Activated naive CD8-positive, alpha-beta T cell treated with anti-CD3 and anti-CD28 coated beads, Interleukin-2, amount 10 ng/mL, durations not matched to agents 7 days and 5 days (primary cell): Measurements from ENCODE around the gene SYNDIG1. TPM values are rescaled to one million over a fixed set of nuclear protein-coding genes. Genes with fewer than 3 reads are reported as not detected.

Experiments
- ATAC-seq: fragments of 150-1000 bp; cut with Tn5 transposase; one replicate; pipeline ENCODE4 v1.10.0; 2021; ENCODE audit warnings: low read depth, moderate library complexity
- POLR2A ChIA-PET: fragments of 350-600 bp; sonication (Branson Sonifier 250); formaldehyde crosslinking; loops from one replicate; lab custom pipeline; 2021; ENCODE audit warnings: antibody characterized with exemption; lab: Charles Lee
- DNase-seq: peaks from one replicate; pipeline ENCODE4 v3.0.0; 2021
- H3K27ac Mint-ChIP-seq: one replicate; pipeline ENCODE4 v1.8.0; 2022; ENCODE audit warnings: mild to moderate bottlenecking, mixed read lengths
- H3K27me3 Mint-ChIP-seq: one replicate; pipeline ENCODE4 v1.8.0; 2022; ENCODE audit warnings: mild to moderate bottlenecking, moderate library complexity, mixed read lengths
- H3K36me3 Mint-ChIP-seq: one replicate; pipeline ENCODE4 v1.8.0; 2021; ENCODE audit warnings: mild to moderate bottlenecking, mixed read lengths
- H3K4me1 Mint-ChIP-seq: one replicate; pipeline ENCODE4 v1.8.0; 2021; ENCODE audit warnings: mixed read lengths
- H3K4me3 Mint-ChIP-seq: one replicate; pipeline ENCODE4 v1.8.0; 2022; ENCODE audit warnings: mild to moderate bottlenecking, moderate library complexity, mixed read lengths
- H3K9me3 Mint-ChIP-seq: one replicate; pipeline ENCODE4 v1.8.0; 2021; ENCODE audit warnings: mixed read lengths
- total RNA-seq, 2 experiments: library from RNA; stranded (reverse); gene quantifications; one replicate each; pipeline ENCODE4 v1.2.3, GENCODE V29; 2021

Gene SYNDIG1
- total RNA-seq, 2 experiments from 2014 or later, result not detected

DNA sequence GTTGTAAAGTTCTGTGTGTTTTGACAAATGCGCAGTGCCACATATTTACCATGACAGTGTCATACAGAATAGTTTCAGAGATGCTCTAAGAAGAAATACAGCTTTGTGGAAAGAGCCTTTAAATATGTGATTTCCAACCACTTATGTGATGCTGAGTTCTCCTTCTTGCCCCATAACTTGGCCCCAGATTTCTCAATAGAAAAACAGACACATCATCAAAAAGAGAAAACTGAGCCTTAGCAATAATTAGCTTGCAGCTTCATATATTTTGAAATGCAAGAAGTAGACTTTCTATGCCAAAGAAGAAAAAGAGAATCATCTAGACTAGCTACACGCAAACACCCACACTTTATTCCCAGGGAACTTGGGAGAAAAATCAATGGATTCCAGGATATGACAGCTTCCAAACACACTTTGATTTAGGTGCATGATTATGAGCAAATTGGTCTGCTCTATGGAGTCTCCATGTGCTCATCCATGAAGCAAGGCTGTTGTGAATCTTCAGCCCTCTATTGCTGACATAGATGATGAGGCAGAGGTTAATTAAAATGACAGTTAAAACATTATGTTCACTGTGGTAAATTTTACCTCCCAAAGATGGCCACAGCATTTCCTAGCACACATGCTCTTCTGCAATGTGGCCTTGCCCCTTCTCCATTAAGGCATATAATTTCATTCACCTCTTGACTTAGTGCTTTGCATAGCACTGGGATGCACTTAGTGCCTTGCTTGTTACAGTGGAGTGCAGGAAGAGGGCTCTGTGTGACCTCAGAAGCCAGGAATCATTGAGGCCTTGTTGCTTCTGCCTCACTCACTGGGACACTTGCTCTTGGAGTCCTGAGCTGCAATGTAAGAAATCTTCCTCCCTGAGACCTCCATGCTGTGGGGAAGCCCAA is 174.6 kb downstream of the SYNDIG1 start:
- DNase-seq (no peak), ATAC-seq (no peak)
- Mint-ChIP-seq H3K4me3 (no peak overlapping the region), H3K4me1 (peaks cover 4% of the 10 kb centered on the region), H3K36me3 (no peaks in the 10 kb centered on the region), H3K27ac (no peak overlapping the region), H3K27me3 (peaks cover 3% of the 10 kb centered on the region), H3K9me3 (no peaks in the 10 kb centered on the region)
- POLR2A ChIA-PET, result no interaction called here

DNA sequence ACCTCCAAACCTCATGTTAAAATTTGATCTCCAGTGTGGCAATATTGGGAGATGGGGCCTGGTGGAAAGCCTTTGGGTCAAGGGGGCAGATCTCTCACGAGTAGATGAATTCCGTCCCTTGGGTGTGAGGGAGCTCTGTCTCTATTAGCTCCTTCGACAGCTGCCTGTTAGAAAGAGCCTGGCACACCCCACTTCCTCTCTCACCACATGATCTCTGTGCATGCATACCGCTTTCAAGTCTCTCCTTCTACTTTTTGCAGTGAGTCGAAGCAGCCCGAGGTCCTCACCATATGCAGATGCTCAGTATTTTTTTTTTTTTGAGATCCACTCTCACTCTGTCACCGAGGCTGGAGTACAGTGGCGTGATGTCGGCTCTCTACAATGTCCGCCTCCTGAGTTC is 176.9 kb downstream of the SYNDIG1 start:
- no peaks in the 10 kb centered on the region for H3K9me3 Mint-ChIP-seq
- no peak overlapping the region for H3K27ac Mint-ChIP-seq
- DNase-seq (no peak), ATAC-seq (no peak)
- POLR2A ChIA-PET, result no interaction called here
- no peaks in the 10 kb centered on the region for H3K36me3 Mint-ChIP-seq
- peaks cover 3% of the 10 kb centered on the region for H3K27me3 Mint-ChIP-seq
- peaks cover 4% of the 10 kb centered on the region for H3K4me1 Mint-ChIP-seq
- no peak overlapping the region for H3K4me3 Mint-ChIP-seq

DNA sequence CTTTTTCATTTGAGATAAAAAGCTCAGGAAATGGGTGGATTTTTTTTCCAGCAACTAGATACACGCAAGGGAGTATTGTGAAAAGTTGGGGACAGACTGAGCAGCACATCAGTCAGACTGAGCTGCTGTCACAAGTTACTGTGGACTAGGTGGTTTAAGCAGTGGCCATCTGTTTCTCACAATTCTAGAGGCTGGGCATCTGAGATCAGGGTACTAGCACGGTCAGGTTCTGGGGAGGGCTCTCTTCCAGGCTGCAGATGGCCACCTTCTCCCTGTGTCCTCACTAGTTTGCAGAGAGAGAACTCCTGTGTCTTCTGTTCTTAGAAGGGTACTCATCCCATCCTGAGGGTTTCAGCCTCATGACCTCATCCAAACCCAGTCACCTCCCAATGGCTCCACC is 178.3 kb downstream of the SYNDIG1 start:
- no peak overlapping the region for H3K4me3 Mint-ChIP-seq
- H3K27ac Mint-ChIP-seq, result no peak overlapping the region
- peaks cover 3% of the 10 kb centered on the region for H3K27me3 Mint-ChIP-seq
- no peak for DNase-seq
- no peaks in the 10 kb centered on the region for H3K9me3 Mint-ChIP-seq
- no peaks in the 10 kb centered on the region for H3K36me3 Mint-ChIP-seq
- no peak for ATAC-seq
- POLR2A ChIA-PET, result no interaction called here
- H3K4me1 Mint-ChIP-seq, result peaks cover 4% of the 10 kb centered on the region

DNA sequence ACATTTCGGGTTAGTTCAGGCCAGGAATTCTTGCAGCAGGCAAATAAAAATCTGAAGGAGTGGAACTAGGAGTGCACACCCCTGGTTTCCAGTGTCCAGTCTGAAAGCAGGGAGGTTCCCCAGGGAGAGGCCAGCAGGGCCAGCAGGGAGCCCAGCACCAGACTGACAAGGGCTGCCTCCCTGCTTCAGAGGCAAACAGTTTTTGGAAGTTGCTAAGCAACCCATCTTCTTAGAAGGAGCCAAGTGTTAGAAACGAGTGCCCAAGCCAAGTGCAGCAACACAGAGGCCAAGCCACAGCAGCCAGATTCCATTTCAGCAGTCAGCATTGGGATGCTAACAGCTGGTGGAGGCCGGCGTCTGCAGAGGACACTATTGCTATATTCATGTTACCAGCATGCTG is 179.1 kb downstream of the SYNDIG1 start:
- H3K4me3 Mint-ChIP-seq, result no peak overlapping the region
- H3K27me3 Mint-ChIP-seq, result peaks cover 3% of the 10 kb centered on the region
- no peak overlapping the region for H3K27ac Mint-ChIP-seq
- H3K4me1 Mint-ChIP-seq, result peaks cover 4% of the 10 kb centered on the region
- no peaks in the 10 kb centered on the region for H3K9me3 Mint-ChIP-seq
- POLR2A ChIA-PET, result no interaction called here
- H3K36me3 Mint-ChIP-seq, result no peaks in the 10 kb centered on the region
- no peak for ATAC-seq
- DNase-seq, result no peak

DNA sequence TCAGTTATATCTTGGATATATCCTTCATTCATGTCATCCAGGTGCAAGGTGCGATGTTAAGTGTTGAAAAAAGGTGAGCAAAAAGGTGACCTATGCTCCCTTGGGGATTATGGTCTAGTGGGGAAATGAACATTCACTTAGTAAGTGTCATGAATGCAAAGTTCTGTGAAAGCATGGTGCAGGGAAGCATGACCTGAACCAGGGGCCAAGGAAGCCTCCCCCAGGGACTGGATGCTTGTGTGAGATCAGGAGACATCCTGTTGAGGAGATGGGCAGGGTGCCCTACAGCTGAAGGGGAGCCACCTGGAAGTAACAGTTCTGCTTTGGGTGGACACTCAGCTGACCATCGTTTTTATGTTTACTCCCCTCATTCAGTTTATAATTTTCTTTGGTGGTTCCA is 179.5 kb downstream of the SYNDIG1 start:
- Mint-ChIP-seq H3K4me1 (peaks cover 4% of the 10 kb centered on the region), H3K27me3 (peaks cover 3% of the 10 kb centered on the region), H3K36me3 (no peaks in the 10 kb centered on the region), H3K27ac (no peak overlapping the region), H3K9me3 (no peaks in the 10 kb centered on the region), H3K4me3 (no peak overlapping the region)
- POLR2A ChIA-PET, result no interaction called here
- no peak for ATAC-seq
- no peak for DNase-seq

DNA sequence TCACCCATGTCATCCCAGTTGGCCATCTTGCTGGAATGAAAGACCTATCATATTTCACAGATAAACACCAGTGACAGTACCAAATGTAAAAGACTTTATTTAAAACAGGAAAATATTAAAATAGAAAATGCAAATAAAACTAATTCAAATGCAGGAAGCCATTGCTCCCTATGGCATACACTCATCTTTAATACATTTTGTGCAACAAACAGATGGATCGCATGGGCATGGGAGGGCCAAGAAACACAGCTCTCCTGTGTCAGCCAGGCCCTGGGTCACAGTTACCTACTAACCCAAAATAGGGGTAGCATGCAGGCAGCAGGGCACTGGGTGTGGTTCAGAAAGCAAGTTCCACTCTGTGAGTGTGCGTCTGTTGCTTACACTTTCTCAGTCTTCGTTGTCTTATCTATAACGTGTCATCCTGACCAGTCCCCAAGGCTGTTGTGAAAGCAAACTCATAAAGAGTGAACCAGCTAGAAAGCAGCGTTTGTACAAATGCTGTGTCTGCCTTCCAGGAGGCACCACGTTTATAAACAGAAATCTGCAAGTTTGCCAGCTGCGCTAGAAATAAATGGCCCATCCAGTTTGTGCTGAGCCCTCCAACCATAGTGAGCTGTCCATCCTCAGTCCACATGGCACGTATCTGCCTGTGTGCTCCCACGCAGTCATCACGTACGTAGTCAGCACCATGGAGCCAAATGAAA is 180.5 kb downstream of the SYNDIG1 start:
- POLR2A ChIA-PET, result no interaction called here

DNA sequence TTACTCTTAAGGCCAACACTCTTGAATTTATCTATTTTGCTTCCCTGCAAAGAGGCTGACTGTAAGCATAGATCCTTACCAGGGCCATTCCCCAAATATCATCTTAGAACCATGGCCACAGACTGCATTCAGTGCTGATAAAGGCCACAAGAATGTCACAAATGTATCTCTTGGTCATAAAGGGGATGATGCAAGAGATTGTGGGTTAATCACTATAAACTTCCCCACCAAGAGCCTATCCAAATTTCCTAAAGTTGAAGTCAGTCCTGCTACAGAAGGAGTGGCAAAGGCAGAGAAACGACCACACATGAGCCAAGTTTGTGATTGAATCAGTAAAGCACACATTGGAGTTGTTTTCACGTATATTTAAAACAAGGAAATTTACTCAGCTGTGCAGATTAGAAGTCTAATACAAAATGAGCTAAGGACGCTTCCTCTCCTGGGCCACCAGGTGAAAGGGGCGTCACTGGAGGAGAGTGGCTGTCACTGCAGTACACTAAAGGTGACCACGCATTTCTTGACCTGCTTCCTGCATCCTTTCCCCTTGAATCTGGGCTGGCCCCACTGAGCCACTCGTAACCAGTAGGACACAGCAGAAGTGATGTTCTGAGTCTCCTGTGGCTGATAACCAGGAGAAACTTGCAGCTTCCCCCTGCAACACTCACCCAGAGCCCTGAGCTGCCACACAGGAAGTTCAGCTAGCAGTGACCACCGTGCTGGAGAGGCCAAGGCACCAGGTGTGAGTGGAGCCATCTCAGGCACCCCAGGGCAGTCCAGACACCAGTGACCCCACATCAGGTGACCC is 181.9 kb downstream of the SYNDIG1 start:
- no peak for DNase-seq
- no peaks in the 10 kb centered on the region for H3K36me3 Mint-ChIP-seq
- H3K4me3 Mint-ChIP-seq, result no peak overlapping the region
- no peaks in the 10 kb centered on the region for H3K9me3 Mint-ChIP-seq
- ATAC-seq, result no peak
- POLR2A ChIA-PET, result no interaction called here
- no peak overlapping the region for H3K27ac Mint-ChIP-seq
- no peaks in the 10 kb centered on the region for H3K27me3 Mint-ChIP-seq
- H3K4me1 Mint-ChIP-seq, result peaks cover under 1% of the 10 kb centered on the region

More for the DNA sequence above, 180.5 kb downstream of the SYNDIG1 start:
- DNase-seq, result no peak
- no peaks in the 10 kb centered on the region for H3K9me3 Mint-ChIP-seq
- H3K27me3 Mint-ChIP-seq, result no peaks in the 10 kb centered on the region
- H3K27ac Mint-ChIP-seq, result no peak overlapping the region
- no peaks in the 10 kb centered on the region for H3K36me3 Mint-ChIP-seq
- no peak for ATAC-seq
- H3K4me1 Mint-ChIP-seq, result peaks cover 4% of the 10 kb centered on the region
- no peak overlapping the region for H3K4me3 Mint-ChIP-seq

DNA sequence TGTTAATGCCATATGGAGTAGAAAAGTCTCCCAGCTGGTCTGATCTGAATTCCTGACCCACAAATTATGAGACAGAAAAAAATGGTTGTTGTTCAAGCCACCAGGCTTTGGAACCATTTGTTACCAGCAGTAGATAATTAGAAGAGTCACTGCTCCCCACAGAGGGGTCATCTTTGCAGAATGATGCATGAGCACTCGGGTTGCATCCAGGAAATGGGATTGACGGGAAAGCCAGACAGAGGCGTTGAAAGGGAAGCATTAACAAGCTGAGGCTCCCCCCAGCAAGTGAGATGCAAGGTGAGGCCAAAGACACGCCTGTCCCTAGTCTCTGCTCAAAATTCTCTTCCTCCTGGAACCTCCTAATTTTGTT is 182.5 kb downstream of the SYNDIG1 start:
- H3K4me3 Mint-ChIP-seq, result no peak overlapping the region

DNA sequence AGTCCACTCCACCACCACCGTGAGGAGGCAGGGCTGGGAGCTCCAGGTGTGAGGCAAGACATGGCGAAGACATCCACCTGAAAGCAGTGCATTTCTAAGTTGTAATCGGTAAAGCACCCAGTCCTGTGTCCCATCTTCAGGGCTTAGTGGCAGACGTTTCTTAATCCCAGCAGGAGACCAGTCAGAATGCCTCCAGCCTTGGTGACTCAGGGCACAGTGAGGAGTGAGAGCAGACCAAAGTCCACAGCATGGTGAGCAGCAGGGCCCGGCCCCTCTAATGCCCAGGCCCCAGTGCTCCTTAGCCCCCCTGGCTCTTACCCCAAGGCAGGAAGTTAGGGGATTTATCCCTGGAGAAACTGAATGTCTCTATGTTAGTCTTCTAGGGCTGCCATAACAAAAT is 183.9 kb downstream of the SYNDIG1 start:
- Mint-ChIP-seq H3K4me1 (no peaks in the 10 kb centered on the region), H3K4me3 (no peak overlapping the region), H3K27ac (no peak overlapping the region), H3K36me3 (no peaks in the 10 kb centered on the region), H3K9me3 (no peaks in the 10 kb centered on the region), H3K27me3 (no peaks in the 10 kb centered on the region)
- POLR2A ChIA-PET, result no interaction called here
- no peak for DNase-seq
- no peak for ATAC-seq

More for the DNA sequence above, 182.5 kb downstream of the SYNDIG1 start:
- Mint-ChIP-seq H3K9me3 (no peaks in the 10 kb centered on the region), H3K36me3 (no peaks in the 10 kb centered on the region), H3K27ac (no peak overlapping the region), H3K27me3 (no peaks in the 10 kb centered on the region), H3K4me1 (no peaks in the 10 kb centered on the region)
- ATAC-seq (no peak), DNase-seq (no peak)
- POLR2A ChIA-PET, result no interaction called here

DNA sequence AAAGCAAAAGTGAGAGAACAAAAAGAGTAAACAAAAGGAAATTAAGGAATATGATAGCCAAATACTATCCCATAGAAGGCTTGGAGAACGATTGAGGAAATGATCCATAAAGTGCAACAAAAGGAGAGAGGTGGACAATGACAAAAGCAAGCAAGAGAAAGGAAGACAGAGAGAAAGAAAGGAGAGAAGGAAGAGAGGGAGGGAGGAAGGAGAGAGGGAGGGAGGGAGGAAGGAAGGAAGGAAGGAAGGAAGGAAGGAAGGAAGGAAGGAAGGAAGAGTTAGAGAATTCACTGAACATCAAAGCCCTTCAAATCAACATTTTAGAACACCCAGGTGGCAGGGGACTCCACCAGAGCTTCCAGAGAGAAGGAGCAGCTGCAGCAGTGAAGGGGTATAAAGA is 185.0 kb downstream of the SYNDIG1 start:
- H3K36me3 Mint-ChIP-seq, result no peaks in the 10 kb centered on the region
- ATAC-seq, result no peak
- no peak for DNase-seq
- H3K27ac Mint-ChIP-seq, result no peak overlapping the region
- no peaks in the 10 kb centered on the region for H3K27me3 Mint-ChIP-seq
- no peaks in the 10 kb centered on the region for H3K9me3 Mint-ChIP-seq
- POLR2A ChIA-PET, result no interaction called here
- H3K4me3 Mint-ChIP-seq, result no peak overlapping the region
- H3K4me1 Mint-ChIP-seq, result no peaks in the 10 kb centered on the region

DNA sequence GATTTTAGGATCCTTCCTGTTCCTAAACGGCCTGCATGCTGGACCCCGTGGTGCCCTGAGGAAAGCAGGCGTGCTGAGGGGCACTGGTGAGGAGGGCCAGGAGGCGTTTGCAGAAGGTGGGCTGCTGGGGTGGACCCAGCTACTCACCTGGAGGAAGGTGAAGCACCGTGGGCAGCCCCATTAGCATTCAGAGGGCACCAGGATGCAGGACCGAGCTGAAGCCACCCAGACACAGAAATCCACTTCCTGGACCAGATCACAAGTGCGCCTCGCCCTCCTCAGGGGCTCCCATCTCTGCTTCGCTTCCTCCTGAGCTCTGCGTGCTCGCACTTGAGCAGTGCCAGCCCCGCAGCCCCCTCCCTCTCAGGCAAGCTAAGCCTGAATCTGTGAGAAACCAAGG is 187.0 kb downstream of the SYNDIG1 start:
- no peak overlapping the region for H3K27ac Mint-ChIP-seq
- no peaks in the 10 kb centered on the region for H3K9me3 Mint-ChIP-seq
- H3K27me3 Mint-ChIP-seq, result no peaks in the 10 kb centered on the region
- no peak overlapping the region for H3K4me3 Mint-ChIP-seq
- H3K4me1 Mint-ChIP-seq, result no peaks in the 10 kb centered on the region
- POLR2A ChIA-PET, result no interaction called here
- DNase-seq, result no peak
- no peak for ATAC-seq
- no peaks in the 10 kb centered on the region for H3K36me3 Mint-ChIP-seq

DNA sequence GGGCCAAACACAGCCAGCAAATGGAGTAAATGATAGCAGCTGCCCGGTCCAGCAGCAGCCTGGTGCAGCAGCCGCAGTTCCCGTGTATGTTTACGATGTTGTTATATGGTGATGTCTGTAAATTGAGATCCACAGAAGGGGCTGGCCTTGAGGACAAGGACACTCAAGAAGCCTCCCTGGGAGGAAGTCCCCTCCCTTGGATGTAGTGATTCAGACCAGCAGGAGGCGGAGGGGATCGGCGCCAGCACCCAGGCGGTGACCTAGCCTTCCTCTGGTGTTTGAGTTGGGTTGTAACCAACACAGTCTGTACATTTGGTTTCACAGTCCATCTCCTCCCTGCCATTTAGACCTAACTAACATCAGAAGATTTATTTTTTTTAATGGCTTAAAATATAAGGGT is 187.8 kb downstream of the SYNDIG1 start:
- H3K4me1 Mint-ChIP-seq, result no peaks in the 10 kb centered on the region
- no peak overlapping the region for H3K27ac Mint-ChIP-seq
- H3K4me3 Mint-ChIP-seq, result no peak overlapping the region
- H3K27me3 Mint-ChIP-seq, result no peaks in the 10 kb centered on the region
- no peaks in the 10 kb centered on the region for H3K36me3 Mint-ChIP-seq
- H3K9me3 Mint-ChIP-seq, result no peaks in the 10 kb centered on the region
- DNase-seq, result no peak
- ATAC-seq, result no peak
- POLR2A ChIA-PET, result no interaction called here

DNA sequence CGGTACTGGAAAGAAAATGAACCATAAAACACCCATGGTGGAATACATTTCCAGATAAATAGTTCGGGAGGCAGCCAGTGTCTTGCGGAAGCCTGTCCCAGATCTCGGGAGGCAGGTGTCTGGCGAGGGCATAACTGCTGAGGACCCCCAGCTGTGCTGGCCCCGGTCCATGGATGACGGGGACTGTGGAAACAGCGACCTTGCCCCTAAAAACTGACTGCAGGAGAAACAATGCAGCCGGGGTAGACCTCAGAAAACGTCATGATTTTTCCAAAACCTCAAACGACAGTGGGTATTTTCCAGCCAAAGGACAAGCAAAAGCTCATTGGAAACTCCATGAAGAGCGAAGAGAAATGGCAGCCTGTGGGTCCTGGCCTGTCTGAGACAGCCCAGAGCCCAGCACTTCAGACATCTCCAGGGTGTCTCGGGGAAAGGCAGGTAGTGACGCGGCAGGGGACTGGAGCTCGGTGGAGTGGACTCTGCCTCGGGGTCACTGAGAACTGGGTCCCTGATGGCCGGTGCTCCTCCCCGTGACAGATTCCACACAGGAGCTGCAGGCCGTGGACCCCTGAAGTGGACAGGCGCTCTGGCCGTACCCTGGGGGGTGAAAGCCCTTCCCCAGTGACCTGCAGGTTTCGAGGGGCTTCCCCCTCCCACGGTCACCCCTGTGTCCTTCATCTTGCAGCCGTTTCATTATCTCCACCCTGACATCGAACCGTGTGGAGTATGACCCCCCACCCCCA is 188.6 kb downstream of the SYNDIG1 start:
- Mint-ChIP-seq H3K9me3 (no peaks in the 10 kb centered on the region), H3K27ac (no peak overlapping the region), H3K4me3 (no peak overlapping the region), H3K4me1 (no peaks in the 10 kb centered on the region), H3K27me3 (no peaks in the 10 kb centered on the region), H3K36me3 (no peaks in the 10 kb centered on the region)
- POLR2A ChIA-PET, result no interaction called here
- no peak for ATAC-seq
- no peak for DNase-seq
